Lower lobe of right lung (tissue), 2 donors: Measurements from ENCODE around the gene SH3BGR. TPM values are rescaled to one million over a fixed set of nuclear protein-coding genes. Genes with fewer than 3 reads are reported as not detected.
"Not testable (repeated sequence)": the region's sequence is repeated elsewhere in the genome, so short reads cannot be mapped to it uniquely, and the experiment has no call there.

Source experiments
- ATAC-seq, 2 donors: fragments of 200-7000 bp; cut with Tn5 transposase; one replicate each; pipeline ENCODE4 v1.9.1; 2020 to 2022; ENCODE audit warnings: mild to moderate bottlenecking in 2 of 2, moderate library complexity in 2 of 2
- DNase-seq: peaks from one replicate; pipeline ENCODE4 v3.0.0-alpha.2; 2020
- H3K27ac ChIP-seq: fragments of 200-600 bp; one replicate; pipeline ENCODE4 v1.8.0; 2022
- H3K27me3 ChIP-seq: fragments of 200-600 bp; one replicate; pipeline ENCODE4 v1.8.0; 2022; ENCODE audit warnings: low read depth
- H3K36me3 ChIP-seq: fragments of 200-600 bp; one replicate; pipeline ENCODE4 v1.8.0; 2022; ENCODE audit warnings: mild to moderate bottlenecking
- H3K4me1 ChIP-seq: fragments of 200-600 bp; one replicate; pipeline ENCODE4 v1.8.0; 2022
- H3K4me3 ChIP-seq: fragments of 200-600 bp; one replicate; pipeline ENCODE4 v1.8.0; 2022; ENCODE audit warnings: mild to moderate bottlenecking
- H3K9me3 ChIP-seq: fragments of 200-600 bp; one replicate; pipeline ENCODE4 v1.8.0; 2022
- intact Hi-C: fragments of 100-400 bp; cut with DNase I; formaldehyde crosslinking; loops from one replicate; pipeline ENCODE4 v1.11.0; 2022
- long read RNA-seq: library from polyadenylated mRNA; unstranded; transcript quantifications from one replicate; pipeline ENCODE4 v2.0.0, GENCODE V29; 2021
- total RNA-seq: library from RNA; stranded (reverse); fragmentation: NEBNext Ultra II Directional; extraction: Animal tissue kit (Norgen Biotek cat#: 25700); gene quantifications from one replicate; pipeline ENCODE4 v1.2.1, GENCODE V29; 2021
- TF ChIP-seq, protein P1 (sequence below): fragments of 200-600 bp; IDR thresholded peaks from one replicate; pipeline ENCODE4 v1.8.0; 2022; ENCODE audit warnings: antibody characterized with exemption, mild to moderate bottlenecking
- donor health status: DM: no; HTN: yes; CAD: no; lungs with severe emphysema.

SH3BGR gene
- 4.1 TPM for total RNA-seq
- long read RNA-seq, partial matches to known transcripts: 0 of 3 reads
- long read RNA-seq, other reads (novel, unspliced or antisense): 0 of 3 reads

DNA sequence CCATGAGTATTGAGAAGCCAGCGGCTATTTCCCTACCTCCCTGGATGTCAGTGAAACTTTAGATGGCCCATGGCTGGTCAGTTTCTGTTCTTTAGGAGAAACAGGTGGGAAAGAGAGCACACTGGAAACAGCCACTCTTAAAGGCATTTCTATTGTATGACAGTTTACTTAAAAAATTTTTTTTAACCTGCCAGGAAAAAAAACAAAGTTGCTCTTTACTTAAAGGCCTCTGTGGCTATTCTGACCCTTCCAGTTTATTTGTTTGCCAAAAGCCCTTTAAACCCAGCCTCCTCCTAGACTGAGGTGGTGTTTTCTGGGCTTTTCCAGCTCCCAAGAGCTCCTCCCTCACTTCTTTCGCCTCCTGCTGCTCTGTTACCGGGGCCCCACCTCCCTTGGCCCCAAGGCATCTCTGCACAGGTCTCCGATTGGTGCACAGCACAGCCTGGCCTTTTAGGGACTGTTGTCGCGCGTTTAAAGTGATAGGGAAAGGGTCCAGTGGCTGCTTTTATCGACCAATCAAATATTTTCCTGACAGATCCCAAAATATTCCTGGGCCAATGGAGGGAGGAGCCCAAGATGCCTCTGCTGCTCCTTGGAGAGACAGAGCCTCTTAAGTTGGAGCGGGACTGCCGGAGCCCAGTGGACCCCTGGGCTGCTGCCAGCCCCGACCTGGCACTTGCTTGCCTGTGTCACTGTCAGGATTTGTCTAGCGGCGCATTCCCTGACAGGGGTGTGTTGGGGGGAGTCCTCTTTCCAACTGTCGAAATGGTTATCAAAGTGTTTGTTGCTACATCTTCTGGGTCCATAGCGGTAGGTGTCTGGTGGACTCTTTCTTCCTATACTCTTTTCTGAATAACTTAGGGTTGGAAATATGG lies at the start of gene SH3BGR:
Gene SH3BGR (plus strand): TSS at position 639 of the 875 bp plus-strand sequence. CDS start 127 bp downstream, at position 766.
- TF ChIP-seq, protein P1, sequence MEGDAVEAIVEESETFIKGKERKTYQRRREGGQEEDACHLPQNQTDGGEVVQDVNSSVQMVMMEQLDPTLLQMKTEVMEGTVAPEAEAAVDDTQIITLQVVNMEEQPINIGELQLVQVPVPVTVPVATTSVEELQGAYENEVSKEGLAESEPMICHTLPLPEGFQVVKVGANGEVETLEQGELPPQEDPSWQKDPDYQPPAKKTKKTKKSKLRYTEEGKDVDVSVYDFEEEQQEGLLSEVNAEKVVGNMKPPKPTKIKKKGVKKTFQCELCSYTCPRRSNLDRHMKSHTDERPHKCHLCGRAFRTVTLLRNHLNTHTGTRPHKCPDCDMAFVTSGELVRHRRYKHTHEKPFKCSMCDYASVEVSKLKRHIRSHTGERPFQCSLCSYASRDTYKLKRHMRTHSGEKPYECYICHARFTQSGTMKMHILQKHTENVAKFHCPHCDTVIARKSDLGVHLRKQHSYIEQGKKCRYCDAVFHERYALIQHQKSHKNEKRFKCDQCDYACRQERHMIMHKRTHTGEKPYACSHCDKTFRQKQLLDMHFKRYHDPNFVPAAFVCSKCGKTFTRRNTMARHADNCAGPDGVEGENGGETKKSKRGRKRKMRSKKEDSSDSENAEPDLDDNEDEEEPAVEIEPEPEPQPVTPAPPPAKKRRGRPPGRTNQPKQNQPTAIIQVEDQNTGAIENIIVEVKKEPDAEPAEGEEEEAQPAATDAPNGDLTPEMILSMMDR: no peak
- intact Hi-C loops: no loop called here
- Histone ChIP-seq H3K36me3 (no peaks in the 10 kb centered on the region), H3K27ac (peak within 1 kb of the TSS; percentile 31), H3K4me1 (peaks cover under 1% of the 10 kb centered on the region), H3K9me3 (no peaks in the 10 kb centered on the region), H3K4me3 (peak within 1 kb of the TSS; percentile 40), H3K27me3 (no peaks in the 10 kb centered on the region)
- peak; percentile 69 for DNase-seq
- peak; percentile 95 to 96 for ATAC-seq

GRCh38 chr21:39406065-39406464 lies 45.7 kb upstream of the SH3BGR start:
- intact Hi-C loops: no loop called here
- ATAC-seq (no peak), DNase-seq (no peak)
- Histone ChIP-seq H3K36me3 (peaks cover 22% of the 10 kb centered on the region), H3K4me3 (no peak overlapping the region), H3K27ac (no peak overlapping the region), H3K9me3 (peaks cover 7% of the 10 kb centered on the region), H3K27me3 (no peaks in the 10 kb centered on the region), H3K4me1 (no peaks in the 10 kb centered on the region)
- TF ChIP-seq, protein P1: no peak

GRCh38 chr21:39419204-39419603 lies 32.6 kb upstream of the SH3BGR start:
- H3K36me3 ChIP-seq, H3K27ac ChIP-seq, DNase-seq, H3K4me3 ChIP-seq, H3K27me3 ChIP-seq, ATAC-seq, intact Hi-C loops, H3K4me1 ChIP-seq, H3K9me3 ChIP-seq: not testable (repeated sequence)

DNA sequence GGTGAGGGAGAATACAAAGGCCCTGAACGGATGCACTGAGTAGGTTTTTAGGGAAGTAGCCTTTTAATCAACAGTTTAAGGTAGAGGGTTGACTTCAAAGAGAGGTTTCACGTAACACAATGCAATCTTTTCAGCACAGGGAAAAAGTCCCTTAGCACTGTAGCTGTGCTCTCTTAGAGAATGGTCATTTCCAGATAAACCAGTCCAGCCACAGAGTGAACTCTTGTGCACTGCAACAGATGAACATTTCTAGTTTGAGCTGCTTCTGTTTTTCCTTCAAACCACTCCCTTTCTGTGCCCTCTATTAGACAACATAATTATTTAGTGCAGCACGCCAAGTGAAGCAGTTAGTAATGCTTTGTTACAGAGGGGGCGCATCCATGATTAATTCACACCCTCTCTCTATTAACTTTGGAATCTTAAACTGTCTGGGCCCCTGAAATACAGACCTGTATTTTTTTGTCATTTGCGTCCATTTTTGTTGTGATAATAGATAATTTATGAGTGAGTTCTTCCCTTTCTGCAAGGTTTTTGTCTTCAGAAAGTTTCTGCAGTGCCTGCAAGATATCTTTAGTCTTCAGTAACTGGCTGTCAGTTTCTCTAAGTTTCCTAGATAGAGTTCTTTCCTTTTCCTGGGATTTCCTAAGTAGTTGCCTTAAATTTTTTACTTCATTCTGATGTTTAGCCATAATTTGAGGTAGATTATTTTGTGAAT lies 29.1 kb upstream of the SH3BGR start:
- H3K36me3 ChIP-seq: no peaks in the 10 kb centered on the region
- no peak for ATAC-seq
- no peaks in the 10 kb centered on the region for H3K4me1 ChIP-seq
- TF ChIP-seq, protein P1: no peak
- H3K9me3 ChIP-seq: no peaks in the 10 kb centered on the region
- intact Hi-C loops: no loop called here
- H3K4me3 ChIP-seq: no peak overlapping the region
- H3K27ac ChIP-seq: no peak overlapping the region
- no peak for DNase-seq
- H3K27me3 ChIP-seq: no peaks in the 10 kb centered on the region

GRCh38 chr21:39429445-39429844 lies 22.3 kb upstream of the SH3BGR start:
- H3K27me3 ChIP-seq: no peaks in the 10 kb centered on the region
- H3K4me3 ChIP-seq: no peak overlapping the region
- no peaks in the 10 kb centered on the region for H3K36me3 ChIP-seq
- DNase-seq (no peak), ATAC-seq (no peak)
- no peaks in the 10 kb centered on the region for H3K9me3 ChIP-seq
- no peak overlapping the region for H3K27ac ChIP-seq
- intact Hi-C loops: no loop called here
- no peaks in the 10 kb centered on the region for H3K4me1 ChIP-seq
- TF ChIP-seq, protein P1: no peak

- intact Hi-C loops: no loop called here
- no peaks in the 10 kb centered on the region for H3K36me3 ChIP-seq
- H3K9me3 ChIP-seq: no peaks in the 10 kb centered on the region
- H3K27ac ChIP-seq: no peak overlapping the region
- H3K27me3 ChIP-seq: no peaks in the 10 kb centered on the region
- no peak overlapping the region for H3K4me3 ChIP-seq
- no peak for DNase-seq
- no peaks in the 10 kb centered on the region for H3K4me1 ChIP-seq
- no peak for ATAC-seq
- TF ChIP-seq, protein P1: no peak
Measured at GRCh38 chr21:39430016-39430415, 21.8 kb upstream of the SH3BGR start.
